Suprapubic skin (tissue), 4 donors: ENCODE measurements around the gene PRKAG2.

Source experiments
- CTCF ChIP-seq, 2 donors: fragments of 200-600 bp in 1 of 2; fragments of 450-650 bp in 1 of 2; sonication (generic) in 1 of 2; IDR thresholded peaks; one replicate each; pipeline ENCODE4 v1.5.1; 2016 to 2019; ENCODE audit warnings: antibody characterized with exemption in 2 of 2, mild to moderate bottlenecking in 1 of 2, moderate library complexity in 1 of 2
- EP300 ChIP-seq: sonication (generic); formaldehyde crosslinking; IDR thresholded peaks from one replicate; pipeline ENCODE4 v1.6.1; 2017; ENCODE audit warnings: antibody characterized with exemption
- POLR2A ChIP-seq, 2 donors: fragments of 450-650 bp; IDR thresholded peaks; one replicate each; pipeline ENCODE4 v1.6.1; 2017; ENCODE audit warnings: antibody characterized with exemption in 2 of 2, mild to moderate bottlenecking in 2 of 2, moderate library complexity in 2 of 2
- POLR2AphosphoS5 ChIP-seq, 3 donors: sonication (generic); formaldehyde crosslinking; IDR thresholded peaks; one replicate each; pipeline ENCODE4 v1.6.1; 2017; ENCODE audit warnings: antibody characterized with exemption in 3 of 3

GRCh38 chr7:151833691-151834090 is 43.2 kb downstream of the PRKAG2 start:
- TF ChIP-seq CTCF (IDR thresholded peaks at IDR 0.05) (no peak), POLR2A (IDR thresholded peaks at IDR 0.05) (no peak), POLR2AphosphoS5 (IDR thresholded peaks at IDR 0.05) (no peak), EP300 (no peak)
